MM.1S (cell line): ENCODE results near the gene TXK.

Source experiments
- CTCF ChIP-seq: fragments of 300-600 bp; sonication (generic); IDR thresholded peaks from 2 replicates; pipeline ENCODE4 v1.5.1; 2016; ENCODE audit warnings: antibody characterized with exemption, low read length, mixed read lengths
- EZH2phosphoT487 ChIP-seq: fragments of 300-600 bp; sonication (generic); IDR thresholded peaks from 2 replicates; pipeline ENCODE4 v1.6.1; 2018; ENCODE audit warnings: antibody characterized with exemption, low read length

DNA sequence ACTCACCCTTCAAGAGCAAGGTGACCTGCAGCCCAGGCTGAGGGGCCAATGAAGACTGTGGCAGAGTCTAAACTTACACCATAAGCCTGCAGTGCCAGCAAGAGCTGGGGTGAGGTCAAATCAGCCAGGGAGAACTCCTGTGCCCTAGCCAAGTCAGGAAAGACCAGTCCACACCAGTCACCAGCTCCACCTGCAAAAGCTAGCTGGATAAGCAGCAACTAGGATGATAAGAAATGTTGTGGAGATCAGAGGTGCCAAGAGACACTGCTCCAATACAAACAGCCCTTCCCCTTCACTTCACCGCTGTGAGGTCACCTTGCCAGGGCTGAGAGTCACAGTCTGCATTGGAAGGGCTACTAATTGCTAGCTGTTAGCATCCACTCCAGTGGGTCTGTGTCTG lies 86.2 kb downstream of the TXK start:
- TF ChIP-seq CTCF (no peak), EZH2phosphoT487 (no peak)
